SU-DHL-6 (cell line): ENCODE data around the gene ARL10.

Experiments
- EZH2phosphoT487 ChIP-seq: fragments of 200-600 bp; sonication (generic), shearing (Covaris generic); conservative IDR thresholded peaks from 2 replicates; pipeline ENCODE4 v1.6.1; 2018; ENCODE audit warnings: mild to moderate bottlenecking, antibody characterized with exemption, low read length, moderate library complexity, mixed read lengths
- TF ChIP-seq, protein P1 (sequence below): fragments of 200-600 bp; sonication (generic); IDR thresholded peaks from one replicate; pipeline ENCODE4 v1.5.1; 2017; ENCODE audit warnings: antibody characterized with exemption, mild to moderate bottlenecking, low read length, moderate library complexity; ENCODE audit not compliant: insufficient read depth, poor library complexity, severe bottlenecking

DNA sequence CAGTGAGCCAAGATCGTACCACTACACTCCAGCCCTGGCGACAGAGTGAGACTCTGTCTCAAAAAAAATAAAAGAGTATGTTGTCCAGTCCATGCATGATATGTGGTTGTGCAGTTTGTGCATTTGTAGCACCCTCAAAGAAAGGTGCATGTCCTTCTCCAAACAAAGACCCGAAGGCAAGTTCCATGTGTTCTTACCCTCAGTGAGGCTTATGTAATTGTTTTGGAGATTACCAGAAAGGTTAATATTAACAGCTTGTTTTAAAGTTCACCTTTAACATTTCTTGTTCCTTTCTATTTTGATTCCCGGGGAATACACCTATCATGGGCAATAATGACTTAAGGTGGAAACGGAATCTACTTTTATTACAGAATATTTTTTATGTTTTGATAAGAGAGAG, 26.0 kb upstream of the ARL10 start:
- TF ChIP-seq, protein P1, sequence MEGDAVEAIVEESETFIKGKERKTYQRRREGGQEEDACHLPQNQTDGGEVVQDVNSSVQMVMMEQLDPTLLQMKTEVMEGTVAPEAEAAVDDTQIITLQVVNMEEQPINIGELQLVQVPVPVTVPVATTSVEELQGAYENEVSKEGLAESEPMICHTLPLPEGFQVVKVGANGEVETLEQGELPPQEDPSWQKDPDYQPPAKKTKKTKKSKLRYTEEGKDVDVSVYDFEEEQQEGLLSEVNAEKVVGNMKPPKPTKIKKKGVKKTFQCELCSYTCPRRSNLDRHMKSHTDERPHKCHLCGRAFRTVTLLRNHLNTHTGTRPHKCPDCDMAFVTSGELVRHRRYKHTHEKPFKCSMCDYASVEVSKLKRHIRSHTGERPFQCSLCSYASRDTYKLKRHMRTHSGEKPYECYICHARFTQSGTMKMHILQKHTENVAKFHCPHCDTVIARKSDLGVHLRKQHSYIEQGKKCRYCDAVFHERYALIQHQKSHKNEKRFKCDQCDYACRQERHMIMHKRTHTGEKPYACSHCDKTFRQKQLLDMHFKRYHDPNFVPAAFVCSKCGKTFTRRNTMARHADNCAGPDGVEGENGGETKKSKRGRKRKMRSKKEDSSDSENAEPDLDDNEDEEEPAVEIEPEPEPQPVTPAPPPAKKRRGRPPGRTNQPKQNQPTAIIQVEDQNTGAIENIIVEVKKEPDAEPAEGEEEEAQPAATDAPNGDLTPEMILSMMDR = no peak
- TF ChIP-seq EZH2phosphoT487 = no peak
